Stomach (tissue), 9 donors: ENCODE measurements around the gene NFATC2. TPM values are rescaled to one million over a fixed set of nuclear protein-coding genes. Genes with fewer than 3 reads are reported as not detected.

Experiments
- DNase-seq, 2 donors: peaks; one replicate each; pipeline versions ENCODE4 v3.0.0 to v3.0.0-alpha.2; 2013 to 2019
- H3K27ac ChIP-seq, 5 donors: fragments of 200-600 bp in 4 of 5; sonication (generic) in 4 of 5; one replicate each; pipeline ENCODE4 v1.5.1; 2013 to 2019; ENCODE audit warnings: mild to moderate bottlenecking in 1 of 5, moderate library complexity in 1 of 5
- H3K27me3 ChIP-seq, 3 donors: fragments of 200-600 bp; sonication (generic); one replicate each; pipeline ENCODE4 v1.5.1; 2017 to 2019; ENCODE audit warnings: mixed run types in 1 of 3
- H3K36me3 ChIP-seq, 4 donors: fragments of 200-600 bp; sonication (generic); 1 replicate in 3 of 4; 2 replicates in 1 of 4; pipeline ENCODE4 v1.5.1; 2016 to 2019
- H3K4me1 ChIP-seq, 4 donors: fragments of 200-600 bp; sonication (generic); one replicate each; pipeline ENCODE4 v1.5.1; 2016 to 2019
- H3K4me3 ChIP-seq, 4 donors: fragments of 200-600 bp; sonication (generic) in 3 of 4; one replicate each; pipeline ENCODE4 v1.5.1; 2016 to 2019; ENCODE audit warnings: mild to moderate bottlenecking in 1 of 4
- H3K9me3 ChIP-seq, 4 donors: fragments of 200-600 bp; sonication (generic); one replicate each; pipeline ENCODE4 v1.5.1; 2016 to 2019
- CTCF ChIP-seq, 7 experiments: fragments of 450-650 bp in 4 of 7; fragments of 200-600 bp in 3 of 7; sonication (generic) in 3 of 7; IDR thresholded peaks; one replicate each; pipeline ENCODE4 v1.5.1; 2016 to 2019; ENCODE audit warnings: antibody characterized with exemption in 7 of 7, control low read depth in 2 of 7, mild to moderate bottlenecking in 1 of 7
- EP300 ChIP-seq: sonication (generic); formaldehyde crosslinking; IDR thresholded peaks from one replicate; pipeline ENCODE4 v1.6.1; 2017; ENCODE audit warnings: antibody characterized with exemption
- POLR2A ChIP-seq, 4 donors: fragments of 450-650 bp; IDR thresholded peaks; one replicate each; pipeline ENCODE4 v1.6.1; 2016; ENCODE audit warnings: antibody characterized with exemption in 4 of 4, control low read depth in 2 of 4, mild to moderate bottlenecking in 1 of 4, moderate library complexity in 1 of 4
- POLR2AphosphoS5 ChIP-seq, 3 donors: sonication (generic); formaldehyde crosslinking; IDR thresholded peaks; one replicate each; pipeline ENCODE4 v1.6.1; 2016; ENCODE audit warnings: antibody characterized with exemption in 3 of 3
- WGBS, 5 donors: extraction: QIAGEN DNeasy Blood & Tissue Kit in 3 of 5; methylation state at CpG; one replicate each; pipeline versions ENCODE4 v1.1.5 to v1.1.7; 2013 to 2018; 5-methylcytosine and 5-hydroxymethylcytosine counted together
- intact Hi-C: fragments of 100-400 bp; cut with DNase I; formaldehyde crosslinking; loops from one replicate; pipeline ENCODE4 v1.15.1; 2023; ENCODE audit warnings: low total_unique reads
- polyA plus RNA-seq, 3 donors: library from polyadenylated mRNA; stranded (reverse); fragments of 200-250 nt; gene quantifications; one replicate each; pipeline ENCODE4 v1.2.3, GENCODE V29; 2013
- total RNA-seq, 5 donors: library from RNA; depleted of rRNA; stranded (reverse); fragments of >200 nt; gene quantifications; one replicate each; pipeline versions ENCODE4 v1.1.0 to v1.2.3, GENCODE V29; 2014 to 2016
- donor health status: healthy with polysubstance abuse.
- donor health status: Bipolar disorder and iron deficiency.
- donor health status: healthy.

The NFATC2 gene
- total and polyA plus RNA-seq, 8 donors, result 1.4 to 31.9 (median 8.6) TPM

DNA sequence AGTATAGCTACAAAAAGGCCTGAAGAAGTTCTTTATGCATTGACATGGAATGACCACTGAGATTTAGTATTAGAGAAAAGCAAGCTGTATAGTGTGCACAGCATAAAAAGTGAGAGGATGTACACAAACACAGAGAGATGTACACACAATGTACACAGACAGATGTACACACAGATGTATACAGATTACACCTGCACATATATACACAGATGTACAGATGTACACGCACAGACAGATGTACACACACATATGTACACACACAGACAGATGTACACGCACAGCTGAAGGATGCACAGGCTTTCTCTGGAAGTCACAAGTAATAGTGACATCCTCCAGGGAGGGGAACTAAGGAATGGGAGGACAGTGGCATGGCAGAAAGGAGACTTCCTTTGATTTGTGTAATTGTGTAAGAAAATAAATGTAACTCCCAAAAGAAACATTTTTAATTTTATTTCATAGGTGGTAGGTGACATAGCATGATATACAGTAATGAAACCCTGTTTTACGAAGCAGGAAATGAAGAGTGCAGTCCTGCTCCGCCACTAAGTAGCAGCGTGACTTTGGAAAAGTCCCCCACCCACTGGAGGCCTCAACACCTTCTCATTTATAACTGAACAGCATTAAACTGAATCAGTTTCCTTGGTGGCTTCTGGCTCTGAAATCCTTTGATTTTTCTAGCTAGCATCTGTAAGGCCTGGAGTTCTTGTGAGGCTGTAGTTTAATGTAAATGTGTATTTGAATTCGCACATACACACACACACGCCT lies 14.1 kb downstream of the NFATC2 start:
- Histone ChIP-seq H3K27me3 (no peaks in the 10 kb centered on the region), H3K4me1 (peaks cover 26 to 85% (median 45%) of the 10 kb centered on the region in 4 donors), H3K36me3 (peaks cover 0 to 7% (median 5%) of the 10 kb centered on the region in 4 donors), H3K4me3 (peak overlapping the region in 1 of 4 donors; percentile 0), H3K9me3 (no peaks in the 10 kb centered on the region), H3K27ac (peak overlapping the region in 4 of 5 donors; percentile 6 to 71 (median 48))
- peak in 1 of 2 donors; percentile 57 for DNase-seq
- intact Hi-C loops, result no loop called here
- no peak for TF ChIP-seq POLR2AphosphoS5 (IDR thresholded peaks at IDR 0.05)
- TF ChIP-seq POLR2A (IDR thresholded peaks at IDR 0.05), result no peak
- TF ChIP-seq CTCF (IDR thresholded peaks at IDR 0.05), result no peak
- no peak for TF ChIP-seq EP300
- WGBS, 5 donors, result 36 to 60% (median 43%) methylated on average over 7 of the region's 7 CpGs

DNA sequence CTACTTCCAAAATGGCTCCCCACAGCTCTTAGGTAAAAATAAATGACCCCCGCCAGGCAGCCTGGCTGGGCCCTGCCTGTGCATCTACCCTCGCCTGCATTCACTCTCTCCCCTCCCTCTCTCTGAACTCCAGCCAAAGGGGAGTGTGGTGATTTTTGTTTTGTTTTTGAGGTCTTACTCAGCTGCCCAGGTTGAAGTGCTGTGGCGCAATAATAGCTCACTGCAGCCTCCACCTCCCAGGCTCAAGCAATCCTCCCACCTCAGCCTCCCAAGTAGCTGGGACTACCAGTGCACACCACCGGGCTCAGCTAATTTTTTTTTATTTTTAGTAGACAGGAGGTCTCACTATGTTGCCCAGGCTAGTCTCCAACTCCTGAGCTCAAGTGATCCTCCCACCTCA lies 15.8 kb downstream of the NFATC2 start:
- Histone ChIP-seq H3K4me1 (peaks cover 15 to 68% (median 31%) of the 10 kb centered on the region in 4 donors), H3K9me3 (no peaks in the 10 kb centered on the region), H3K36me3 (peaks cover 3 to 24% (median 14%) of the 10 kb centered on the region in 4 donors), H3K27ac (no peak overlapping the region), H3K27me3 (no peaks in the 10 kb centered on the region), H3K4me3 (no peak overlapping the region)
- no peak for TF ChIP-seq POLR2A (IDR thresholded peaks at IDR 0.05)
- no peak for TF ChIP-seq POLR2AphosphoS5 (IDR thresholded peaks at IDR 0.05)
- TF ChIP-seq EP300, result no peak
- no peak for TF ChIP-seq CTCF (IDR thresholded peaks at IDR 0.05)
- DNase-seq, result no peak
- intact Hi-C loops, result no loop called here
- WGBS, 5 donors, result 90 to 98% (median 96%) methylated on average over 4 of the region's 4 CpGs

DNA sequence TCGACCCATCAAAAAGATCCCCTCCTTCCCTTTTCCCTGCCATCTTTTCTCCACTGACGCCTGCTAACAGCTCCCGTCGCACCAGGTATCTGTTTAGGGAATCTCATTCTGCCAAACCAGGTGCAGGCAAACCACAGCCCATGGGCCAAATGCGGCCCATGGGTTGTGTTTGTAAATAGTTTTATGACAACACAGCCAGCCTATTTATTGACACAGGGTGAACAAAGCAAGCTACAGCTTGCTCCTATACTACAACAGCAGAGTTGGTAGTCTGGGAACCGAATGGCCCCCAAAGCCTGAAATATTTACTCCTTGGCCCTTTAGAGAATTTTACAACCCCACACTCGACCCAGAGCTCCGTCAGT lies 16.4 kb downstream of the NFATC2 start:
- TF ChIP-seq POLR2A (IDR thresholded peaks at IDR 0.05), result no peak
- no peak for DNase-seq
- Histone ChIP-seq H3K4me3 (no peak overlapping the region), H3K9me3 (no peaks in the 10 kb centered on the region), H3K36me3 (peaks cover 3 to 31% (median 17%) of the 10 kb centered on the region in 4 donors), H3K4me1 (peaks cover 15 to 61% (median 26%) of the 10 kb centered on the region in 4 donors), H3K27me3 (no peaks in the 10 kb centered on the region), H3K27ac (peak overlapping the region in 4 of 5 donors; percentile 11 to 56 (median 16))
- 52 to 61% (median 59%) methylated on average over 8 of the region's 8 CpGs for WGBS, 5 donors
- intact Hi-C loops, result no loop called here

DNA sequence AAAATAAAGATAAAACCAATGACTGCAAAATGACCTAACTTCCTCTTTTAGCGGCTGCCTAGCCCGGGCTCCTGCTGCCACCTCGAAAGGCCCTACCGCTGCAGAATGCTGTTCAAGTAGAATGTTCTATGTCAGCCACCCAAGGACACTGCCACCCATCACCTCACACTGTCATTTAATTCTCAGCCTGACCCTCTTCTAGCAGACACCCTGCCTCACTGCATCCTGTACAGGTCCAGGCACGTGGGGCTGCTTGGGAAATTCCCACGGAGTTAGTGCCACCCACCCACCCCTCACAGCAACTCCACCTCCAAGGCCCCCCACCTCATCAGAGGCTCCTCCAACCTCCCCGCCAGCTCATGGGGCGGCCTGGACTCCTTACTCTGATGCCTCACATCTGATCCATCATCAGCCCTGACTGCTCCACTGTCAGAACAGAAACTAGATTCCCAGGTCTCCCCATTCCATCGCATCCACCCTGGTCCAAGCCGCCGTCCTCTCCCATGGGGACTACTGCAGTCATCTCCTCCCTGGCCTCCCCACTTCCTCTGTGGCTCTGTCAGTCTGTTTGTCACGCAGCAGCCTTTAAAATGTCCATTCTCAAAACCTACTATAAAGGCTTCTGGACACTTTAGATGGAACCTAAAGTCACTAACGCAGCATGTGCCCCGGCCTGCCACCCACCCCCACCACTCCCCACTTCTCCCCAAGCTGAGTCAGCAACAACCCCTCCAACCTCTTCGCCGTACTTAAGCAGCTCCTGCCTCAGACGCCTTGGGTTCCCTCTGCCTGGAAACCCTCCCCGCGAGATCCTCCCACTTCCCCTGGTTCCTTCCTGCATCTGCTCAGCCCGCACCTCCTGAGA lies 17.0 kb downstream of the NFATC2 start:
- intact Hi-C loops, result no loop called here
- H3K27me3 ChIP-seq, result no peaks in the 10 kb centered on the region
- no peak overlapping the region for H3K4me3 ChIP-seq
- H3K27ac ChIP-seq, result peak overlapping the region in 4 of 5 donors; percentile 11 to 56 (median 16)
- peak in 1 of 2 donors; percentile 54 for DNase-seq
- WGBS, 5 donors, result 64 to 74% (median 69%) methylated on average over 20 of the region's 20 CpGs
- peaks cover 10 to 55% (median 24%) of the 10 kb centered on the region in 4 donors for H3K4me1 ChIP-seq
- peaks cover 3 to 35% (median 19%) of the 10 kb centered on the region in 4 donors for H3K36me3 ChIP-seq
- TF ChIP-seq POLR2A (IDR thresholded peaks at IDR 0.05) (no peak), POLR2AphosphoS5 (IDR thresholded peaks at IDR 0.05) (no peak), CTCF (IDR thresholded peaks at IDR 0.05) (no peak), EP300 (no peak)
- H3K9me3 ChIP-seq, result no peaks in the 10 kb centered on the region
